Measurements from ENCODE around the gene UTP4.
"Not testable (repeated sequence)": the region's sequence is repeated elsewhere in the genome, so short reads cannot be mapped to it uniquely, and the experiment has no call there.

UTP4 gene

GRCh38 chr16:69111216-69111875 lies 21.1 kb upstream of the UTP4 start:
- DNase-seq, result no peak

DNA sequence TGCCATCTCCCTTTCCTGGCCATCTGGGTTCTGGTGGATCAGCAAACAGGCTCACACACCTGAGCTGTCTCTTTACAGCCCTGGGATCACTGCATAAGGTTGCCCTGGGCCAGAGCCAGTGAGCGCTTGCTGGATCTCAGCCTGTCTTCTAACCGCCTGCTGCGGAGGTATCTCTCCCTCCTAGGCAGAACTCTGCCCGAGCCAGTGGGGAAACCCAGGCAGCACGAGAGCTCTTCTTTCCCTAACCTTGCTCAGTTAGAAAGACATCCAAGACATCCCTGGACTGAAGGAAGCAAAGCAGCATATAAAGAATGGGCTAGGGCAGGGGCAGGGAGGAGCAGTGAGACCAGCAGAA lies 20.6 kb upstream of the UTP4 start:
- no peak for DNase-seq

DNA sequence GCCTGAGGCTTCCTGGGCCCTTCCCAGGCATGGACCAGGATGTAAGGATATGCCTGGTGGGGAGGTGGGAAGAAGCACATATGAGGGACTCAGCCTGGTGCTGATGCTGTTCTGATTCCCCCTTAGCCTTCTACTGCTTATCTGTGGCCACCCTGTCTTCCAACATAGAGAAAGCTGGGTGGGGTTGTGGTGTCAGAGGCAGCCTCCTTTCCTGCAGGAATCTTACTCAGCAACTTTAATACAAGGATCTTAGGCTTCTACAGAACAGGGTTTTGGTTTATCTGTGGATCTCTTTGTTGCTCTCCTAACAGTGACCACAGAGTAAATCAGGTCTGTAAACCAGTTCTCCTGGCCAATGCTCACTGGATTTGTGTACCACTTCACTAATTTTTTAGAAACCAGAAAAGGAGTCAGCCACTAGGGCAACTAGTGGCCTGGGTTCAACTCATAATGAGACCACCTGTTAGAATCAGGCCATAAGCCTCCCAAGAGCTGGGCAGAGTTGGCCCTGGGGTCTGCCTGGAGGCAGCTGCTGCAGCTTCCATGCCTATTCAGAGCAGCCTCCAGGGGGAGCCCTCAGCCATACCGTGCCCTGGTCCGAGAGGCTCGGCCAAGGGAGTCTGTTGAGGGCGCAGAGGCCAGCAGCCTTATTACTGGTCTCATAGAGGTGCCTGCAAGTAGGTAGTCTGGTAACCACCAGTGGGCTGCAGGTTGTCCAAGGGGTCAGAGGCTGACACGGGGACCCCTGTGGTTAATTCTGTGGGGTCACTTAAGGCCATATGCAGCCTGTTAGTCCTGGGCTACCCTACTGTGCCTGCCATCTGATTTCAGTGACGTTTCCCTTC lies 19.9 kb upstream of the UTP4 start:
- DNase-seq, result peak; percentile 69

DNA sequence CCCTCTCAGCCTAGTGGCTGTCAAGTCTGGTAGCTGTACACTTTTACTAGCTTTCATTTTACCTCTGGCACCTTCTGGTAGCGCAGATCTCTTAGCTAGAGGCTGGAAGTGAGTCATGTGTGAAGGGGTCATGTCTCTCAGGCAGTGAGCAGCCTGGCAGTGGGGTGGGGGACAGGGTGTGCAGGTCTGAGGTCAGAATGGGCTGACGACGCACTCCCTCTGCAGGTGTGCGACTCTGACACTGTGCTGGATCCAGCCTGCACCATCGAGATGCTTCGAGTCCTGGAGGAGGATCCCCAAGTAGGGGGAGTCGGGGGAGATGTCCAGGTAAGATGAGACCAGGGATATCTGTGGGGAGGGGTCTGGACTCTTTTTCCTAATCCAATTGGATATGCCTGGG lies 19.2 kb upstream of the UTP4 start:
- no peak for DNase-seq

GRCh38 chr16:69114346-69114975 lies 18.0 kb upstream of the UTP4 start:
- DNase-seq, result no peak

DNA sequence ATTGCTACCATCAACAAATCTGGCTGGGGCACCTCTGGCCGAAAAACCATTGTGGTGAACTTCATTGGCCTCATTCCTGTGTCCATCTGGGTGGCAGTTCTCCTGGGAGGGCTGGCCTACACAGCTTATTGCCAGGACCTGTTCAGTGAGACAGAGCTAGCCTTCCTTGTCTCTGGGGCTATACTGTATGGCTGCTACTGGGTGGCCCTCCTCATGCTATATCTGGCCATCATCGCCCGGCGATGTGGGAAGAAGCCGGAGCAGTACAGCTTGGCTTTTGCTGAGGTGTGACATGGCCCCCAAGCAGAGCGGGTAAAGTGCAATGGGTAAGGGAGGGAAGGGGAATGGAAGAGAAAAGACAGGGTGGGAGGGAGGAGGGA lies 17.5 kb upstream of the UTP4 start:
- no peak for DNase-seq

DNA sequence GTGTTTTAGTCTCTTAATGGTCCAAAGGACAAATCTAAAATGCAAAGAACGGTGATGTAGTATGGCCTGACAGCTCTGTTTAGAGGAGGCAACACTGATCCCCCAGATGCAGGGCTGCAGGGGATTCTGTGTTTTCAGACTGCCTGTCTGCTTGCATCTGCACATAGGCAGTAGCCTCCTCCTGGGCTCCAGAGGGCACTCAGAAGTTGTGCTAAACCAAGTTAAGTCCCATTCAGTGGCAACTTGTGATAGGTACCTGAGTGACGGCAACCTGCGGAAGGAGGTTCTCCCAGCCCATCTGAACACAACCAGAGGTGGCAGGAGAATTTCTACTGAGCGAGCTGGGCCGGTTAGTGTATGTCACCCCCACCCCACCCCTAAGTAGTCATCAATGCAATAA lies 17.1 kb upstream of the UTP4 start:
- DNase-seq, result no peak

DNA sequence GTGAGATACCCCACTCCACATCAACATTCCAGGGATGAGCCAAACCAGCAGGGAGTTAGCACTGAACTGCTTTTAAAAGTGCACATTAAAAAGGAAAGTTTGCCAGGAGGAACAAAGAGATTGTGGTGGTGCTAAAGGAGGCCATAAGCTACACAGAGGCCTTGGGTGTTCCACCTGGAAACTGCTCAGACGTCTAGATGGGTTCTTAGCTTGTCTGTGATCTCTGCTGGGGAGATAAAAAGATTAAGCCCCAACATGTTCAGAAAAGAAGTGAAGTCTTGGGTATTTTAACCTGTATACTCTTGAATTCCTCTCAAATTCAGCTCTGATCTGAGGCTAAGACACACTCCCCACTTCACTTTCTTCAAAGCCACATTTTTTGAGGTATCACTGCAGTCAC lies 16.6 kb upstream of the UTP4 start:
- no peak for DNase-seq

GRCh38 chr16:69116256-69116875 lies 16.1 kb upstream of the UTP4 start:
- DNase-seq, result no peak

DNA sequence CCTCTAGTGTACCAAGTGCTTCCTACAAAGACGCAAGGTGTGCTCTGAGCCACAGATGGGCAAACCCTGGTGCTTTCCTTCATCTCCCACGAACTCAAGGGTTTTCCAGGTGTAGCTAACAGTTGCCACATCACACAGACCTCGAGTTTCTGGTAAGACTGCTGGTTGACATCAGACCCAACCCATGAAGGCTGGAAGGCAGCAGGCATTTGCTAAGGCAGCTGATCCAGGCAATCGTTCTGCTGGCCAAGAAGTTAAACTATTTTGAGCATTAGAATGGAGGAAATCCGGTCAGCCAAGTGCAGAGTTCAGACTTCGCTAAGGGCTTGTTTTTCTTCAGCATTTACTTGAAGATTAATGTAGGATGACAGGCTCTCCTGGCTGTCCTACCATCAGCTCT lies 15.5 kb upstream of the UTP4 start:
- DNase-seq, result no peak

DNA sequence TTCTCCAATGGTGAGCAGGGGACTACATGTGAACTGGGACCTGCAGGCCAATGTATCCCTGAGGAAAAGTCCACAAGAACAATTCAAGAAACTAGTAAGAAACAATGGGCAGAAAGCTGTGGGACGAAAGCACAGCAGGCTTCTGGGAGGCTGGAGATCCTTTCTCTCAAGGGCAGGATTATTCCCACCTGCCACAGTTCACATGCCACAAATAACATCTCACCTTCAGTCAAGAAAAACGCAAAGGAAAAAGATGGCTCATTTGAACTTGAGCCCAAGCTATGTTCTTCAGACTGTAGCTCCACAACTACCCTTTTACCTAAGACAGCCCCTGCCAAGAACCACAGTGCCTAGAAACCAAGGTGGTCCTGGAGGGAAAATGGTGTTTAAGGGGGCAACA lies 14.0 kb upstream of the UTP4 start:
- no peak for DNase-seq

DNA sequence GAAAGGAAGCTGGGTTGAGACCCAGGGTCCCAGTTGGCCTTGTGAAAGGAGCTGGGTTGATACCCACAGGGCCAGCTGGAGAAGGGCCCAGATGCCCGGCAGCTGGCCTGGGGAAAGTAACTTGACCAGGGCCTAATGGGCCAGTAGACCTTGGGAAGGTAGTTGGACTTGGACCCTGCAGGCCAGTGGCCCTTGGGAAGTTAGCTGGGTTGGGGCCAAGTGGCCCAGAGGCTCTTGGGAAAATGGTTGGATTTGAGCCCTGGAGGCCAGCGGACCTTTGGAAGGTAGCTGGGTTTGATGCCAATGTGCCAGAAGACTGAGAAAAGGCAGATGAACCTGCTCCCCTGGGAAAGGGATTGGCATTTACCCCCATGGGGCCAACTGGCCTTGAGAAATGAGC lies 13.5 kb upstream of the UTP4 start:
- no peak for DNase-seq

GRCh38 chr16:69119536-69119935 lies 12.9 kb upstream of the UTP4 start:
- DNase-seq, result no peak

DNA sequence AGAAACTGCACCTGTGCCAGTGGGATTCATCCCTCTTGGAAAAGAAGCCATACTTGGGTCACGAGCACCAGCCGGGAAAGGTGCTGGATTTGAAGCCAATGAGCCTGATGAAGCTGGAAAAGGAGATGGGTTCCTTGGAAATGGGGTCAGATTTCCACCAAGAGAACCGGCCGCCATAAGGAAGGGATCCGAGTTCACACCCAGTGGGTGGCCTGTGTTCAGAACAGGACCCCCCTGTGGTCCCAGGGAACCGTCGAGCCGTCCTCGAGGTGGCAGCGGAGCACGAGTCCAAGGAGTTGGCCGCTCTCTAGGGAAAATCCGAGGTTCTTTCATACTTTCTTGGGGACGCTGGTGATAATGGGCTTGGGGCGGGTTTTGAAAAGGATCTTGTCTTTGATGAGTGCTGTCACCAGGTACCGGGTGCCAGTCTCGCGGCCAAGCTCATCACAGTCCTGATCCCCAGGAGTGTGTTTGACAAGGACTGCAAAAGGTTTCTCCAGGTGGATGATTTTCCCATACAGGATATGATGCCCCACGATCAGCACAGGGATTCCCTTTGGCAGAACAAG lies 12.3 kb upstream of the UTP4 start:
- no peak for DNase-seq

GRCh38 chr16:69123910-69124309 lies 8.5 kb upstream of the UTP4 start:
- peak; percentile 84 for DNase-seq

- DNase-seq, result not testable (repeated sequence)
Observed at GRCh38 chr16:69124406-69124805, 8.0 kb upstream of the UTP4 start.

DNA sequence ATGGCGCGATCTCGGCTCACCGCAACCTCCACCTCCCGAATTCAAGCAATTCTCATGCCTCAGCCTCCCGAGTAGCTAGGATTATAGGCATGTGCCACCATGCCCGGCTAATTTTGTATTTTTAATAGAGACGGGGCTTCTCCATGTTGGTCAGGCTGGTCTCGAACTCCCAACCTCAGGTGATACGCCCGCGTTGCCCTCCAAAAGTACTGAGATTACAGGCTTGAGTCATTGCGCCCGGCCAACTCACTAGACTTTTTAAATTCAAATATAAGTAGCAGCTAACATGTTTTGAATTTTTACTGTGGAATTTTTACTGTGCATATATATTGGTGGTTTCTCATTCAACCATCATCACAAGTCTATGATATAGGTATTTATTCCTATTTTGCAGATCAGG lies 7.5 kb upstream of the UTP4 start:
- DNase-seq, result not testable (repeated sequence)

GRCh38 chr16:69126221-69126620 lies 6.2 kb upstream of the UTP4 start:
- DNase-seq, result no peak

DNA sequence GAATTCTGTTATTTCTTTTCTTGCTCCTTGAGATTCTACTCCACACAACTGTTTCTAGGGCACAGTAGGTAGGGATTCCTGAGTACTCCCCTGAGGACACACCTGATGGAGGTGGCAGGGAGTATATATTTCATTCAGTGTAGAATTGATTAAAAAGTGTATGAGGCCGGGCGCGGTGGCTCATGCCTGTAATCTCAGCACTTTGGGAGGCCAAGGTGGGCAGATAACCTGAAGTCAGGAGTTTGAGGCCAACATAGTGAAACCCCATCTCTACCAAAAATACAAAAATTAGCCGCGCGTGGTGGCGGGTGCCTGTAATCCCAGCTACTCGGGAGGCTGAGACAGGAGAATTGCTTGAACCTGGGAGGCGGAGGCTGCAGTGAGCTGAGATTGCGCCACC lies 5.6 kb upstream of the UTP4 start:
- DNase-seq, result not testable (repeated sequence)

GRCh38 chr16:69127966-69128510 lies 4.4 kb upstream of the UTP4 start:
- DNase-seq, result no peak

GRCh38 chr16:69130461-69130860 lies 2.0 kb upstream of the UTP4 start:
- DNase-seq, result no peak

GRCh38 chr16:69131167-69131838 lies 1.1 kb upstream of the UTP4 start:
- DNase-seq, result peak; percentile 70

Measured in OCI-M1 (cell line).